Breast epithelium (tissue), 4 donors: ENCODE results near the gene HIBCH. TPM values are rescaled to one million over a fixed set of nuclear protein-coding genes. Genes with fewer than 3 reads are reported as not detected.
A peak's percentile ranks its signal among the peaks of the same experiment; 100 is the strongest.

Source experiments
- DNase-seq, 2 donors: peaks; one replicate each; pipeline ENCODE4 v3.0.0-alpha.2; 2019; ENCODE audit warnings: low spot score in 2 of 2
- H3K27ac ChIP-seq, 2 donors: fragments of 200-600 bp; sonication (generic) in 1 of 2; one replicate each; pipeline ENCODE4 v1.5.1; 2016 to 2019; ENCODE audit warnings: mild to moderate bottlenecking in 1 of 2
- H3K27me3 ChIP-seq, 2 donors: fragments of 200-600 bp; sonication (generic) in 1 of 2; one replicate each; pipeline versions ENCODE4 v1.5.1 to v1.6.0; 2017 to 2019; ENCODE audit warnings: control low read depth in 1 of 2, mild to moderate bottlenecking in 1 of 2
- H3K36me3 ChIP-seq: fragments of 200-600 bp; one replicate; pipeline ENCODE4 v1.5.1; 2019
- H3K4me1 ChIP-seq, 2 donors: fragments of 200-600 bp; sonication (generic); one replicate each; pipeline ENCODE4 v1.5.1; 2016 to 2019; ENCODE audit warnings: control low read depth in 1 of 2
- H3K4me3 ChIP-seq, 3 donors: fragments of 200-600 bp; sonication (generic); 1 replicate in 2 of 3; 2 replicates in 1 of 3; pipeline ENCODE4 v1.5.1; 2016 to 2019; ENCODE audit warnings: mild to moderate bottlenecking in 3 of 3, moderate library complexity in 2 of 3
- H3K9me3 ChIP-seq, 2 donors: fragments of 200-600 bp; sonication (generic) in 1 of 2; one replicate each; pipeline ENCODE4 v1.5.1; 2016 to 2019; ENCODE audit warnings: control low read depth in 1 of 2
- CTCF ChIP-seq, 3 donors: fragments of 450-650 bp; IDR thresholded peaks; one replicate each; pipeline ENCODE4 v1.5.1; 2016 to 2017; ENCODE audit warnings: antibody characterized with exemption in 3 of 3, mild to moderate bottlenecking in 3 of 3, moderate library complexity in 3 of 3
- POLR2A ChIP-seq: fragments of 450-650 bp; IDR thresholded peaks from one replicate; pipeline ENCODE4 v1.6.1; 2016; ENCODE audit warnings: antibody characterized with exemption, mild to moderate bottlenecking, moderate library complexity
- POLR2AphosphoS5 ChIP-seq, 3 donors: sonication (generic); formaldehyde crosslinking; IDR thresholded peaks; one replicate each; pipeline ENCODE4 v1.6.1; 2017; ENCODE audit warnings: antibody characterized with exemption in 3 of 3
- intact Hi-C: fragments of 100-400 bp; cut with DNase I; formaldehyde crosslinking; loops from one replicate; pipeline ENCODE4 v1.15.1; 2023; ENCODE audit warnings: low total_unique reads
- total RNA-seq, 3 donors: library from RNA; depleted of rRNA; stranded (reverse); fragments of >200 nt; gene quantifications; one replicate each; pipeline ENCODE4 v1.1.0, GENCODE V29; 2016

The HIBCH gene
- 10 to 100 TPM; 22.2 to 31.8 (median 22.9) TPM for total RNA-seq

GRCh38 chr2:190319555-190320498, at the start of gene HIBCH:
Gene HIBCH (minus strand): TSS chr2:190319826. CDS start chr2:190319750, 76 bp downstream.
- intact Hi-C loops, result no loop called here
- Histone ChIP-seq H3K4me1 (peaks cover 0 to 10% of the 10 kb centered on the region in 2 donors), H3K27ac (peak within 1 kb of the TSS; percentile 90 to 95)

DNA sequence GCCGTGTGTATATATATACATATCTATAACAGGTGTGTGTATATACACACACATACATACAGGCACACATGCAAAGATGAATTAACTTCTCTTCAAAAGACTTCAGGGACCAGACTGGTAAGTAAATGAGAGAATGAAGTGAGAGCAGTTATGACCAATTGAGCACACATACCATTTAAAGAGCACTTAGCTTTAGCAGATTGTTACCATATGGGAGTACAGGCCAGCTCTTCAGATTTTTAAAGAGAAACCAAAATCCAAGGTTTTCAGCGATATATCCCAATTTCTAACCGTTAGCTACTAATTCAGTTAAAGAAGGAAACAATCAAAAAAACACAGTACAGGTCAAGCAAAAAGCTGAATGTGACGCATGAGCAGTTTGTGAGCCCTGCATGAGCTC, 47.5 kb upstream of the HIBCH start:
- no peaks in the 10 kb centered on the region for H3K9me3 ChIP-seq
- no peak overlapping the region for H3K4me3 ChIP-seq
- TF ChIP-seq CTCF (IDR thresholded peaks at IDR 0.05), result no peak
- TF ChIP-seq POLR2AphosphoS5 (IDR thresholded peaks at IDR 0.05), result no peak
- no peak for TF ChIP-seq POLR2A
- H3K4me1 ChIP-seq, result no peaks in the 10 kb centered on the region
- no peak for DNase-seq
- intact Hi-C loops, result no loop called here
- no peak overlapping the region for H3K27ac ChIP-seq
- H3K27me3 ChIP-seq, result no peaks in the 10 kb centered on the region
- H3K36me3 ChIP-seq, result peaks cover 4% of the 10 kb centered on the region

More at GRCh38 chr2:190319555-190320498, at the start of gene HIBCH:
- Histone ChIP-seq H3K4me3 (peak within 1 kb of the TSS; percentile 66 to 85 (median 75)), H3K27me3 (no peaks in the 10 kb centered on the region), H3K36me3 (no peaks in the 10 kb centered on the region), H3K9me3 (no peaks in the 10 kb centered on the region)
- TF ChIP-seq CTCF (IDR thresholded peaks at IDR 0.05) (peak in 2 of 3 donors; percentile 69 to 70), POLR2A (peak; percentile 37), POLR2AphosphoS5 (IDR thresholded peaks at IDR 0.05) (peak; percentile 91 to 93 (median 91))
- peak; percentile 97 to 98 for DNase-seq

GRCh38 chr2:190366248-190366753, 46.7 kb upstream of the HIBCH start:
- intact Hi-C loops, result no loop called here
- Histone ChIP-seq H3K27ac (no peak overlapping the region), H3K9me3 (no peaks in the 10 kb centered on the region), H3K4me1 (no peaks in the 10 kb centered on the region), H3K4me3 (no peak overlapping the region), H3K27me3 (no peaks in the 10 kb centered on the region), H3K36me3 (peaks cover 4% of the 10 kb centered on the region)
- TF ChIP-seq POLR2AphosphoS5 (IDR thresholded peaks at IDR 0.05), result no peak
- TF ChIP-seq CTCF (IDR thresholded peaks at IDR 0.05), result no peak
- no peak for TF ChIP-seq POLR2A
- DNase-seq, result no peak

GRCh38 chr2:190365499-190366204, 46.0 kb upstream of the HIBCH start:
- peaks cover 4% of the 10 kb centered on the region for H3K36me3 ChIP-seq

More at GRCh38 chr2:190365499-190366204, 46.0 kb upstream of the HIBCH start:
- Histone ChIP-seq H3K4me3 (no peak overlapping the region), H3K9me3 (no peaks in the 10 kb centered on the region), H3K27ac (no peak overlapping the region), H3K27me3 (no peaks in the 10 kb centered on the region), H3K4me1 (no peaks in the 10 kb centered on the region)
- intact Hi-C loops, result no loop called here
- TF ChIP-seq POLR2A (no peak), CTCF (IDR thresholded peaks at IDR 0.05) (no peak), POLR2AphosphoS5 (IDR thresholded peaks at IDR 0.05) (no peak)
- DNase-seq, result no peak
